HepG2 (cell line): ENCODE data around the gene TCF7L2. TPM values are rescaled to one million over a fixed set of nuclear protein-coding genes. Genes with fewer than 3 reads are reported as not detected.

Experiments
- ATAC-seq: fragments of 200-7000 bp; cut with Tn5 transposase; 3 replicates; pipeline ENCODE4 v1.9.1; 2020; ENCODE audit warnings: mild to moderate bottlenecking, moderate library complexity
- BruUV-seq: library from RNA; stranded (reverse); fragments of 400-500 nt; replicated peaks from 2 replicates; lab custom pipeline; 2021; lab: Mats Ljungman, UMichigan
- CTCF ChIA-PET: fragments of 300-600 bp; formaldehyde crosslinking; extraction: SDS; loops from one replicate; lab custom pipeline; 2021; ENCODE audit warnings: low total read pairs, inconsistent platforms, low intra/inter-chr PET ratio; lab: Yijun Ruan, JAX
- POLR2A ChIA-PET: fragments of 350-600 bp; sonication (Branson Sonifier 250); formaldehyde crosslinking; loops from one replicate; lab custom pipeline; 2020; ENCODE audit warnings: antibody characterized with exemption, inconsistent platforms; lab: Yijun Ruan, JAX
- DNase-seq: peaks from one replicate; pipeline ENCODE4 v3.0.0-alpha.2; 2015; ENCODE audit warnings: low spot score
- FAIRE-seq: peaks from 3 replicates; lab custom pipeline; 2011; peaks lifted over from hg19 to GRCh38; lab: Jason Lieb, UNC
- H2AFZ ChIP-seq: one replicate; pipeline ENCODE4 v1.6.1; 2011; ENCODE audit warnings: low read length, inconsistent platforms
- H3K27ac ChIP-seq: fragments of 300-600 bp; 3 replicates; pipeline ENCODE4 v1.8.0; 2011; ENCODE audit warnings: mixed run types, mild to moderate bottlenecking, mixed read lengths, low read length, inconsistent platforms; ENCODE audit not compliant: insufficient read depth; ENCODE audit errors: extremely low read length
- H3K27me3 ChIP-seq, 2 experiments: fragments of 200-600 bp in 1 of 2; 2 replicates in 1 of 2; 3 replicates in 1 of 2; pipeline versions ENCODE4 v1.6.0 to v1.8.0; 2011; ENCODE audit warnings: low read length in 2 of 2, mild to moderate bottlenecking in 2 of 2, moderate library complexity in 2 of 2, inconsistent platforms in 1 of 2; ENCODE audit not compliant: insufficient read depth in 2 of 2, control insufficient read depth in 1 of 2
- H3K36me3 ChIP-seq, 2 experiments: fragments of 200-600 bp in 1 of 2; replicated peaks in 1 of 2; 2 replicates in 1 of 2; 3 replicates in 1 of 2; pipeline versions ENCODE4 v1.5.1 to v1.8.0; 2011; ENCODE audit warnings: low read length in 2 of 2, inconsistent platforms in 1 of 2; ENCODE audit not compliant: insufficient read depth in 2 of 2, control insufficient read depth in 1 of 2
- H3K4me1 ChIP-seq: 2 replicates; pipeline ENCODE4 v1.5.1; 2012; ENCODE audit warnings: low read length, inconsistent platforms; ENCODE audit not compliant: insufficient read depth
- H3K4me2 ChIP-seq: 2 replicates; pipeline ENCODE4 v1.6.0; 2011; ENCODE audit warnings: low read depth, low read length, inconsistent platforms
- H3K4me3 ChIP-seq, 3 experiments: fragments of 200-600 bp in 1 of 3; sonication (generic), shearing (Covaris generic) in 1 of 3; replicated peaks in 1 of 3; 2 replicates each; pipeline ENCODE4 v1.5.1; 2011 to 2016; ENCODE audit warnings: low read length in 3 of 3, inconsistent platforms in 2 of 3, low read depth in 2 of 3, mild to moderate bottlenecking in 2 of 3, control low read depth in 1 of 3, mixed read lengths in 1 of 3; ENCODE audit not compliant: insufficient read depth in 1 of 3
- H3K79me2 ChIP-seq: one replicate; pipeline ENCODE4 v1.6.1; 2011; ENCODE audit warnings: low read length, inconsistent platforms; ENCODE audit not compliant: insufficient read depth
- H3K9ac ChIP-seq: 2 replicates; pipeline ENCODE4 v1.6.0; 2011; ENCODE audit warnings: mild to moderate bottlenecking, low read depth, low read length, inconsistent platforms; ENCODE audit not compliant: insufficient read depth
- H3K9me3 ChIP-seq: 2 replicates; pipeline ENCODE4 v1.5.1; 2012; ENCODE audit warnings: mild to moderate bottlenecking, low read length
- H4K20me1 ChIP-seq: 2 replicates; pipeline ENCODE4 v1.6.0; 2011; ENCODE audit warnings: inconsistent platforms, mild to moderate bottlenecking, low read length, moderate library complexity; ENCODE audit not compliant: insufficient read depth
- GRHL1 ChIP-seq: sonication (generic); formaldehyde crosslinking; conservative IDR thresholded peaks from 2 replicates; pipeline ENCODE4 v1.8.0; 2022; ENCODE audit warnings: missing genetic modification reagents
- NCOR1 ChIP-seq: fragments of 200-600 bp; sonication (generic); IDR thresholded peaks from 2 replicates; pipeline ENCODE4 v1.7.0; 2017; ENCODE audit warnings: antibody characterized with exemption, low read length, borderline replicate concordance
- PHF20 ChIP-seq: sonication (generic); formaldehyde crosslinking; IDR thresholded peaks from 2 replicates; pipeline ENCODE4 v1.5.0; 2020; ENCODE audit warnings: mild to moderate bottlenecking, missing genetic modification reagents
- POLR2A ChIP-seq, 2 experiments: IDR thresholded peaks; 2 replicates each; pipeline ENCODE4 v1.6.1; 2011; ENCODE audit warnings: low read depth in 2 of 2, low read length in 2 of 2, mild to moderate bottlenecking in 1 of 2, moderate library complexity in 1 of 2; ENCODE audit not compliant: insufficient read depth in 1 of 2
- RBM22 ChIP-seq: fragments of 200-400 bp; formaldehyde crosslinking; optimal IDR thresholded peaks from 2 replicates; pipeline ENCODE3; 2017; ENCODE audit warnings: mild to moderate bottlenecking, low read length, moderate library complexity
- ZFP1 ChIP-seq: IDR thresholded peaks from 2 replicates; pipeline ENCODE4 v1.6.1; 2016
- ZNF513 ChIP-seq: sonication (generic); formaldehyde crosslinking; conservative IDR thresholded peaks from 2 replicates; pipeline ENCODE4 v1.5.0; 2020; ENCODE audit warnings: missing genetic modification reagents
- ZNF678 ChIP-seq: sonication (generic); formaldehyde crosslinking; IDR thresholded peaks from 2 replicates; pipeline ENCODE4 v1.4.0; 2020; ENCODE audit warnings: mild to moderate bottlenecking, missing genetic modification reagents
- WGBS: methylation state at CpG from one replicate; pipeline ENCODE4 v1.1.6; 2017; ENCODE audit warnings: low lambda C conversion rate; 5-methylcytosine and 5-hydroxymethylcytosine counted together
- in situ Hi-C: cut with HindIII; loops from 2 replicates; pipeline ENCODE4 v1.10.0; 2017; ENCODE audit warnings: low pct_unique_long_range_greater_than_20kb; ENCODE audit not compliant: extremely low pct_ligation_motif_present
- intact Hi-C: fragments of 100-400 bp; cut with micrococcal nuclease; formaldehyde crosslinking; loops from one replicate; pipeline ENCODE4 v1.10.0; 2022; ENCODE audit not compliant: unreplicated experiment
- polyA plus RNA-seq, 8 experiments: library from polyadenylated mRNA; depleted of rRNA in 3 of 8; stranded (reverse) in 7 of 8; unstranded in 1 of 8; fragments of >200 nt; fragmentation: Illumina TruSeq in 4 of 8; extraction: Trizol in 4 of 8; gene quantifications; 2 replicates each; pipeline versions ENCODE4 v1.2.1 to v1.2.3, GENCODE V29; 2011 to 2016; ENCODE audit warnings: low read depth in 4 of 8, missing spikeins in 1 of 8, mixed read lengths in 1 of 8; ENCODE audit not compliant: insufficient read depth in 1 of 8
- total RNA-seq, 5 experiments: library from RNA; depleted of rRNA; stranded (reverse); fragments of >200 nt; fragmentation: Illumina TruSeq; extraction: Trizol; gene quantifications; 2 replicates each; pipeline ENCODE4 v1.2.3, GENCODE V29; 2016; ENCODE audit warnings: low read depth in 1 of 5

The TCF7L2 gene
- total and polyA plus RNA-seq, 2 of the 13 experiments (the other 11 are each of a cell fraction or from before 2014, with no cell fraction given) = 3.9 to 13.7 TPM

GRCh38 chr10:113089551-113089950 lies 139.5 kb downstream of the TCF7L2 start:
- ChIA-PET CTCF (no interaction called here), POLR2A (no interaction called here)
- Histone ChIP-seq H3K4me3 (no peak overlapping the region), H2AFZ (no peak overlapping the region), H3K27ac (no peak overlapping the region), H3K4me1 (peaks cover 72% of the 10 kb centered on the region), H3K4me2 (no peak overlapping the region), H3K9me3 (no peaks in the 10 kb centered on the region), H4K20me1 (peaks cover 50% of the 10 kb centered on the region), H3K36me3 (peaks cover 5 to 17% of the 10 kb centered on the region in 2 experiments), H3K9ac (no peak overlapping the region), H3K27me3 (no peaks in the 10 kb centered on the region), H3K79me2 (peaks cover 13% of the 10 kb centered on the region)
- BruUV-seq = no TSS peak
- FAIRE-seq = no peak
- no peak for DNase-seq
- 84% methylated on average over 8 of the region's 9 CpGs for WGBS
- in situ Hi-C loops (no loop called here), intact Hi-C loops (no loop called here)
- no peak for ATAC-seq
- no peak for TF ChIP-seq POLR2A (IDR thresholded peaks at IDR 0.05; ENCODE audit: insufficient read depth in 1 of 2, low read depth in 2 of 2, low read length in 2 of 2)
- peak; percentile 18 for TF ChIP-seq RBM22
- no peak for TF ChIP-seq ZNF513 (CRISPR knock-in tag)
- TF ChIP-seq NCOR1 = no peak
- no peak for TF ChIP-seq PHF20 (CRISPR knock-in tag)
- no peak for TF ChIP-seq GRHL1 (CRISPR knock-in tag)
- no peak for TF ChIP-seq ZNF678 (CRISPR knock-in tag)
- TF ChIP-seq ZFP1 (CRISPR knock-in tag) = no peak
